AG10803 (cell line): Measurements from ENCODE around the gene ADORA2B.

Experiments used
- DNase-seq: peaks from one replicate; pipeline ENCODE4 v3.0.0; 2010; ENCODE audit warnings: low read depth
- H3K4me3 ChIP-seq: 2 replicates; pipeline ENCODE4 v1.5.1; 2011; ENCODE audit warnings: mild to moderate bottlenecking, low read length, control low read depth
- TF ChIP-seq, protein P1 (sequence below): conservative IDR thresholded peaks from 2 replicates; pipeline ENCODE4 v1.5.1; 2011; ENCODE audit warnings: mild to moderate bottlenecking, low read length, control low read depth, inconsistent platforms

ADORA2B gene

DNA sequence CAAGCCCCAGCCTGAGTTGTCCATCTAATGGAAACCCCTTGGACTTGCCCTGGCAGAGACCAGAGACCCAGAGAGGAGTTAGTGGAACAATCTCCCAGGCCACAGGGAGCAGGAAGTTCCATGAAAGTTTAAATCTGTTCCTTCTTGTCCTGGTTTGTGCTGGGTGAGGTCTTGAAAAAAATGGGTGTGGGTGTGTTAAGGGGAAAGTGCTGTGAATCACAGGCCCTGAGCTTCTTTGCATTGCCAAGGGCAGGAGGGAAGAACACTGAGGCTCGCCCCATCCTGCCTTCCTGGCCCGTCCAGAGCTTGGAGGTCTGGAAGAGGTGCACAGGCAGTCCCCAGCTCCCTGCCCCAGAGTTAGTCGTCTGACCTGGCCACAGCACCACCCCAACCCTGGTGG lies 2.3 kb downstream of the ADORA2B start:
- no peak overlapping the region for H3K4me3 ChIP-seq
- TF ChIP-seq, protein P1, sequence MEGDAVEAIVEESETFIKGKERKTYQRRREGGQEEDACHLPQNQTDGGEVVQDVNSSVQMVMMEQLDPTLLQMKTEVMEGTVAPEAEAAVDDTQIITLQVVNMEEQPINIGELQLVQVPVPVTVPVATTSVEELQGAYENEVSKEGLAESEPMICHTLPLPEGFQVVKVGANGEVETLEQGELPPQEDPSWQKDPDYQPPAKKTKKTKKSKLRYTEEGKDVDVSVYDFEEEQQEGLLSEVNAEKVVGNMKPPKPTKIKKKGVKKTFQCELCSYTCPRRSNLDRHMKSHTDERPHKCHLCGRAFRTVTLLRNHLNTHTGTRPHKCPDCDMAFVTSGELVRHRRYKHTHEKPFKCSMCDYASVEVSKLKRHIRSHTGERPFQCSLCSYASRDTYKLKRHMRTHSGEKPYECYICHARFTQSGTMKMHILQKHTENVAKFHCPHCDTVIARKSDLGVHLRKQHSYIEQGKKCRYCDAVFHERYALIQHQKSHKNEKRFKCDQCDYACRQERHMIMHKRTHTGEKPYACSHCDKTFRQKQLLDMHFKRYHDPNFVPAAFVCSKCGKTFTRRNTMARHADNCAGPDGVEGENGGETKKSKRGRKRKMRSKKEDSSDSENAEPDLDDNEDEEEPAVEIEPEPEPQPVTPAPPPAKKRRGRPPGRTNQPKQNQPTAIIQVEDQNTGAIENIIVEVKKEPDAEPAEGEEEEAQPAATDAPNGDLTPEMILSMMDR = no peak
- peak; percentile 21 for DNase-seq

DNA sequence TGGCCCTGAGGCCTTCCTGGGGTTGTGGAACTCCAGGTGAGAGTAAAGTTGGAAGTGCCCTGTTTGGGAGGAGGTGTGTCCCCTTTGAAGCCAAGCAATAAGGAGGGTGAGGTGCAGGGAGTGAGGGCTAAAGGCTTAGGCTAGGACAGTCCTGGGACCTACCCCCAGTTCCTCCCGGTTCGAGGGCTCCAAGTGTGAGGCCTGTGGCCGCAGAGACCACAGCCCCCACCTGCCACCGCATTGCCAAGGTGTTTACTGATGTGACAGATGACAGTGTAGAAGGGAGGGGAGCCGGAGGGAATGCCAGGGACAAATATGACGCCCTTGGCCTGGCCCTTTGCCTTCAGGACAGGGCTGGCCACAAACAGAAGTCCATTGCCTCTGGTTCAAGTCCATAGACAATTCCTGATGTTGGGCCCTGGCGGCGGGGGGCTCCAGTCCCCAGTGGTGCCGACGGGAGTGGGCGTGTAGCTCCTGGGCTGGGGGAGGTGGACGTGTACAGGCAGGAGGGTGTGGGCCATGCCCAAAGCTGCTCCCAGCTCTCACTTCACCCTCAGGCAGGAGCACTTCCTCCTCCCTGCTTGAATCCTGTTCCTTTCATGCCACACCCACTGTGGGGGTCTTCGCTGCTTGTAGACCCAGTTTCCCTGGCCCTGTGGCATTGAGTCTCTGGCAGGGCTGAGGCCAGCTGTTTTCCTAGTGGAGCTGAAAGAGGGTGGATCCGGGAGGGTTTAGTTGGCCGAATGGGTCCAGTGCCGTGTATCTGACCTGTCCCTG lies 3.2 kb downstream of the ADORA2B start:
- TF ChIP-seq, protein P1 = no peak
- DNase-seq = no peak
- H3K4me3 ChIP-seq = no peak overlapping the region

DNA sequence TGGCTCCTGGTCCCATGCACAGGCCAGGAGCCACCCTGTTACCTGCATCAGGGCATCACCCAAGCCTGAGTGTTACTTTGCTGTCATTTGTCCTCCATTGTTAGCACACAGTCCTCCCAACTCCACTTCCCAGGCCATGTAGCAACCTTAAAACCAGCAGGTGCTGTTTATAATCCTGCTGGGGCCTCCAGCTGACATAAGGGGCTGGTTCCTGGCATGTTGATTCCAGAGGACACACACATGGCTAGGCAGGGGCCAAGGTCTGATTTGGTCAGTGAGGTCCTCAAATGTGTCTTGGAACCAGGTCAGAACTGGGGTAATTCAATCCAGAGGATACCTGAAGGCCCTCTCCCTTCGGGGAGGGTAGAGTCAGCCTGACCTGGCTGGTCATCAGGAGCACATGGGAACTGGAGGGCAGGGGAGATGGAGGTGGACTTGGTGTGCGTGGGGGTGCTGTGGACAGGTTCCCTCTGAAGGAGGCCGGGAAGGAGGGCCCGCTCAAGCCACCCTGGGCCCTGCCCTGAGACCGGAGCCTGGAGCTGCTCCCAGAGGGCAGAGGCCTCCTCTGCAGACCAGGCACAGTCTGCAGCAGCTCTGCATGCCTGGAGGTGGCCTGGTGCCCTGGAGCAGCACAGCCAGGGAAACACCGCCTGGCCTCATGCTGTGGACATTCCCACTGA lies 6.6 kb downstream of the ADORA2B start:
- DNase-seq = no peak
- H3K4me3 ChIP-seq = no peak overlapping the region
- TF ChIP-seq, protein P1 = no peak

DNA sequence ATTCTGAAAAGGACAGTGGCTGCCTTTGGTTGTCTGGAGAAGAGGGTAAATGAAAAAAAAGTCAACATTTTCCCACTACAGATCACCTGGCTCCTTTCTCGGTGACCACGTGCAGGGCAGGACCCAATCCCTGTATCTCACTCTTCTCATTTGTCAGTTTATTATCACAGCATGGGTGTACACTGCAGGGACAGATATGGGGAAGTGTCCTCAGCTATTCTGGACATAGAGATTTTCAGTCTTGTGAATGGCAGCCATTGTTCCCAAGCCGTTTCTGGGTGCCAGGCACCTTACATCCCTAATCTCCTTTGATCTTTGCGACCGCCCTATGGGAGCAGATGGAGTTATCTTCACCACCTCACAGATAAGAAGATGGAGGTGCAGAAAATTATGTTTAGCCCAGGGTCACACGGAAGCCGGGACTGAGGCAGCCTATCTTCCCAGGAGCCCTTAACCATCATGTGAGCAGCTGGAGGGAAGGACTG lies 7.2 kb downstream of the ADORA2B start:
- TF ChIP-seq, protein P1 = no peak
- no peak for DNase-seq
- H3K4me3 ChIP-seq = no peak overlapping the region

DNA sequence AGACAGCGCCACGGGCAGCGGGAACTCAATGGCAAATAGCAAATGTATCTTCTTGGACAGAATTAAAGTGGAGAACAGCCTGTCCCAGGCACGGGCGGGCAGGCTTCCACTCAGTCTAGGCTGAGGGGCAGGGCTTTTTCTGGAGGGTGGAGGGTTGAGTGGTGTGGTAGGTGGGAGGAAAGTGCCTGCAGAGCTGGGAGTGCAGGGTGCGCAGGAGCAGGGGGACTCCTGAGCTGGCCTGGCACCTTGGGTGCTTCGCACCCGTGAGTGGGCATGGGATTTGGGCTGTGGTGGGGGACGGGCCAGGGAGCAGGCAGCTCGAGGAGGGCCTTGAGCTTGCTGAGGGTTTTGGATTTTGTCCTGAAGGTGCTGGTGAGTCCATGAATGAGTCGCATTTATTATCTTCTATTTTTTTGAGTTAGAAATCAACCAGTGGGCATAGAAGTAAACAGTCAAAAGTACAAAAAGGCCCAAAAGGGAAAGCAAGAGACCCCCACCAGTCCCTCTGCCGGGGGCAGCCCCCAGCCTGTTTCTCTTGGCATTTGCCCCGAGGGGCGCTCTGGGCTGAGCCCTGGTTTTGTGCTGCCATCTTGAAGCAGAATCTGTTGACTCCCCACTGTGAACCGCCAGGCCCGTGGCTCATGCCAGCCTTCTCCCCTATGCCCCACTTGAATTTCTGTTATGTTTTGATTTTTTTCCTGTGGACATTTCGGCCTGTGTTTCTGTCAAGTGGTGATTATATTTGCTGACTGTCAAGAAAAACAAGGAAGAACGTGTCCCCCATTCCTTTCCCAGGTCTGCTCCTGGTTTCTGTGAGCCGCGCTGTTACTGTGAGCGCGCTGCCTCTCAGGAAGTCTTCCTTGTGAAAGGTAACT lies 8.2 kb downstream of the ADORA2B start:
- DNase-seq = no peak
- no peak overlapping the region for H3K4me3 ChIP-seq

DNA sequence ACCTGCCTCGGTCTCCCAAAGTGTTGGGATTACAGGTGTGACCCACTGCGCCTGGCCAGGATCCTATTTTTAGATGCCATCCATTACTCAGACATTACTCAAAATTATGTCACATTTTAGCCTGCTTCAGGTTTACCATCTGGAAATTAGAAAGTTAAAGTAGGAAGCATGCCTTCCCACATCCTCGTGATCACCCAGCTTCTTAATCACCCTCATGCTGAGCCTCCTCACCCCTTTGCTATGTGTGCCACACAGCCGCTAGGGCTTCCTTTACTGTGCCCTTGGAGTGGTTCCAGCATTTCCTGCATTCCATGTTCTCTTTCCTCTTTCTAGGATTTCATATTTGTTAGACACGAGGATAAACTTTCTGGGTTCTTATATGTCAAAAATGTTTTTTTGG lies 9.3 kb downstream of the ADORA2B start:
- DNase-seq = peak; percentile 86
- TF ChIP-seq, protein P1 = no peak
- no peak overlapping the region for H3K4me3 ChIP-seq

More for the DNA sequence above, 8.2 kb downstream of the ADORA2B start:
- TF ChIP-seq, protein P1 = no peak
